Measurements from ENCODE around the gene ZNF19.

The ZNF19 gene

GRCh38 chr16:71442051-71442440, 47.1 kb downstream of the ZNF19 start, which contains the start of gene TLE7:
Gene TLE7, minus strand, starts transcription at chr16:71442054. Its CDS starts 8,730 bp downstream, at chr16:71433324.
- no peak for DNase-seq

GRCh38 chr16:71441348-71442050, 47.6 kb downstream of the ZNF19 start:
- DNase-seq, result no peak

- DNase-seq, result no peak
Measured at GRCh38 chr16:71440669-71441347, 48.3 kb downstream of the ZNF19 start.

GRCh38 chr16:71439523-71439922, 49.6 kb downstream of the ZNF19 start:
- no peak for DNase-seq

GRCh38 chr16:71436473-71436872, 52.7 kb downstream of the ZNF19 start:
- no peak for DNase-seq

- DNase-seq, result no peak
Measured at GRCh38 chr16:71432906-71433305, 56.2 kb downstream of the ZNF19 start.

GRCh38 chr16:71431991-71432390, 57.1 kb downstream of the ZNF19 start:
- DNase-seq, result no peak

GRCh38 chr16:71431176-71431575, 57.9 kb downstream of the ZNF19 start:
- DNase-seq, result no peak

GRCh38 chr16:71430744-71431143, 58.4 kb downstream of the ZNF19 start:
- DNase-seq, result no peak

GRCh38 chr16:71429581-71429980, 59.5 kb downstream of the ZNF19 start:
- DNase-seq, result no peak

GRCh38 chr16:71428883-71429282, 60.2 kb downstream of the ZNF19 start:
- DNase-seq, result no peak

- no peak for DNase-seq
Measured at GRCh38 chr16:71428385-71428784, 60.7 kb downstream of the ZNF19 start.

- DNase-seq, result no peak
Measured at GRCh38 chr16:71426880-71427615, 62.1 kb downstream of the ZNF19 start.

GRCh38 chr16:71426069-71426879, 62.9 kb downstream of the ZNF19 start:
- DNase-seq, result peak in 4 of 56 donors; percentile 3 to 11 (median 6)

GRCh38 chr16:71425746-71426068, 63.4 kb downstream of the ZNF19 start:
- no peak for DNase-seq

- DNase-seq, result no peak
Measured at GRCh38 chr16:71424626-71425025, 64.5 kb downstream of the ZNF19 start.

- no peak for DNase-seq
Measured at GRCh38 chr16:71423865-71424264, 65.3 kb downstream of the ZNF19 start.

All from nucleus accumbens (tissue), 56 donors.